Activated CD4-positive, alpha-beta memory T cell treated with anti-CD3 and anti-CD28 coated beads, Interleukin-2, amount 10 ng/mL, durations not matched to agents 7 days and 5 days (primary cell): ENCODE measurements around the gene ALAS1. TPM values are rescaled to one million over a fixed set of nuclear protein-coding genes. Genes with fewer than 3 reads are reported as not detected.
A peak's percentile ranks its signal among the peaks of the same experiment; 100 is the strongest.
"Not testable (repeated sequence)": the region's sequence is repeated elsewhere in the genome, so short reads cannot be mapped to it uniquely, and the experiment has no call there.

Experiments
- CTCF ChIA-PET: fragments of 350-600 bp; sonication (Branson Sonifier 250); formaldehyde crosslinking; loops from one replicate; lab custom pipeline; 2021; ENCODE audit warnings: antibody characterized with exemption, inconsistent platforms; lab: Charles Lee
- POLR2A ChIA-PET: fragments of 350-600 bp; sonication (Branson Sonifier 250); formaldehyde crosslinking; loops from one replicate; lab custom pipeline; 2021; ENCODE audit warnings: antibody characterized with exemption; lab: Charles Lee
- DNase-seq: peaks from one replicate; pipeline ENCODE4 v3.0.0-alpha.2; 2020
- H3K27ac Mint-ChIP-seq: one replicate; pipeline ENCODE4 v1.8.0; 2021; ENCODE audit warnings: mild to moderate bottlenecking, mixed read lengths
- H3K27me3 Mint-ChIP-seq: one replicate; pipeline ENCODE4 v1.8.0; 2021; ENCODE audit warnings: mixed read lengths
- H3K36me3 Mint-ChIP-seq: one replicate; pipeline ENCODE4 v1.8.0; 2021; ENCODE audit warnings: low read depth, mixed read lengths
- H3K4me1 Mint-ChIP-seq: one replicate; pipeline ENCODE4 v1.8.0; 2021; ENCODE audit warnings: mixed read lengths
- H3K4me3 Mint-ChIP-seq: one replicate; pipeline ENCODE4 v1.8.0; 2021; ENCODE audit warnings: mild to moderate bottlenecking, mixed read lengths
- H3K9me3 Mint-ChIP-seq: one replicate; pipeline ENCODE4 v1.8.0; 2021; ENCODE audit warnings: mixed read lengths
- total RNA-seq, 2 experiments: library from RNA; stranded (reverse); gene quantifications; one replicate each; pipeline ENCODE4 v1.2.3, GENCODE V29; 2021

The ALAS1 gene
- total RNA-seq, 2 experiments from 2014 or later, result 62.1 to 62.6 TPM

GRCh38 chr3:52167240-52167639, 30.7 kb upstream of the ALAS1 start:
- no peaks in the 10 kb centered on the region for H3K9me3 Mint-ChIP-seq
- CTCF ChIA-PET, result interaction anchor here (1.8 kb wide), 1 partner anchor 13 kb away, joined by 4 read pairs; the partner anchor contains the start of gene POC1A

GRCh38 chr3:52170217-52170616, 27.7 kb upstream of the ALAS1 start:
- not testable (repeated sequence) for H3K36me3 Mint-ChIP-seq, DNase-seq, H3K4me3 Mint-ChIP-seq, H3K27me3 Mint-ChIP-seq, H3K27ac Mint-ChIP-seq, H3K9me3 Mint-ChIP-seq
- CTCF ChIA-PET, result interaction anchor here (1.1 kb wide), 2 partner anchors 11 to 16 kb away, joined by 3 to 5 read pairs; partner anchors contain the start of gene POC1A
- POLR2A ChIA-PET, result interaction anchor here (0.8 kb wide), 1 partner anchor 16 kb away, joined by 4 read pairs; the partner anchor contains the start of gene POC1A
- H3K4me1 Mint-ChIP-seq, result peaks cover 13% of the 10 kb centered on the region

More at GRCh38 chr3:52167240-52167639, 30.7 kb upstream of the ALAS1 start:
- H3K4me1 Mint-ChIP-seq, result no peaks in the 10 kb centered on the region
- no peak overlapping the region for H3K4me3 Mint-ChIP-seq
- no peaks in the 10 kb centered on the region for H3K36me3 Mint-ChIP-seq
- H3K27ac Mint-ChIP-seq, result no peak overlapping the region
- no peak for DNase-seq
- H3K27me3 Mint-ChIP-seq, result peaks cover 6% of the 10 kb centered on the region
- POLR2A ChIA-PET, result no interaction called here

GRCh38 chr3:52171514-52172261, 26.3 kb upstream of the ALAS1 start:
- H3K9me3 Mint-ChIP-seq, result no peaks in the 10 kb centered on the region
- H3K36me3 Mint-ChIP-seq, result no peaks in the 10 kb centered on the region
- peaks cover 1% of the 10 kb centered on the region for H3K27me3 Mint-ChIP-seq
- CTCF ChIA-PET, result interaction anchor here (1.0 kb wide), 1 partner anchor 14 kb away, joined by 3 read pairs; no protein-coding TSS in a partner anchor
- H3K4me1 Mint-ChIP-seq, result peaks cover 22% of the 10 kb centered on the region
- POLR2A ChIA-PET, result no interaction called here
- DNase-seq, result no peak
- no peak overlapping the region for H3K27ac Mint-ChIP-seq
- no peak overlapping the region for H3K4me3 Mint-ChIP-seq

GRCh38 chr3:52172262-52172757, 25.6 kb upstream of the ALAS1 start:
- no peak overlapping the region for H3K4me3 Mint-ChIP-seq
- ChIA-PET POLR2A (no interaction called here), CTCF (no interaction called here)
- H3K27me3 Mint-ChIP-seq, result no peaks in the 10 kb centered on the region
- peaks cover 22% of the 10 kb centered on the region for H3K4me1 Mint-ChIP-seq
- DNase-seq, result no peak
- no peaks in the 10 kb centered on the region for H3K36me3 Mint-ChIP-seq
- H3K27ac Mint-ChIP-seq, result no peak overlapping the region
- no peaks in the 10 kb centered on the region for H3K9me3 Mint-ChIP-seq

- H3K9me3 Mint-ChIP-seq, result no peaks in the 10 kb centered on the region
- ChIA-PET POLR2A (no interaction called here), CTCF (no interaction called here)
- no peaks in the 10 kb centered on the region for H3K36me3 Mint-ChIP-seq
- H3K4me3 Mint-ChIP-seq, result no peak overlapping the region
- DNase-seq, result no peak
- H3K4me1 Mint-ChIP-seq, result peaks cover 22% of the 10 kb centered on the region
- no peaks in the 10 kb centered on the region for H3K27me3 Mint-ChIP-seq
- no peak overlapping the region for H3K27ac Mint-ChIP-seq
These were observed 24.9 kb upstream of the ALAS1 start for GRCh38 chr3:52173101-52173500.

- Mint-ChIP-seq H3K4me1 (peaks cover 22% of the 10 kb centered on the region), H3K27me3 (peaks cover 2% of the 10 kb centered on the region), H3K9me3 (no peaks in the 10 kb centered on the region), H3K4me3 (no peak overlapping the region), H3K27ac (peak overlapping the region; percentile 55), H3K36me3 (no peaks in the 10 kb centered on the region)
- CTCF ChIA-PET, result interaction anchor here (0.6 to 1.6 kb wide), 4 partner anchors 20 to 237 kb away, joined by 3 to 4 read pairs (median 3); partner anchors contain the start of gene POC1A
- DNase-seq, result peak; percentile 52
- POLR2A ChIA-PET, result interaction anchor here (0.8 to 1.9 kb wide), 4 partner anchors 14 to 22 kb away, joined by 3 to 5 read pairs (median 3); partner anchors contain the start of gene POC1A
These were observed 23.1 kb upstream of the ALAS1 start for GRCh38 chr3:52174896-52175295.

GRCh38 chr3:52175416-52176179, 22.4 kb upstream of the ALAS1 start:
- Mint-ChIP-seq H3K27me3 (peaks cover 7% of the 10 kb centered on the region), H3K4me1 (peaks cover 22% of the 10 kb centered on the region), H3K9me3 (no peaks in the 10 kb centered on the region), H3K36me3 (no peaks in the 10 kb centered on the region), H3K4me3 (no peak overlapping the region), H3K27ac (peak overlapping the region; percentile 55)
- no peak for DNase-seq
- POLR2A ChIA-PET, result interaction anchor here (0.8 to 1.9 kb wide), 4 partner anchors 13 to 21 kb away, joined by 3 to 5 read pairs (median 3); partner anchors contain the start of gene POC1A
- CTCF ChIA-PET, result interaction anchor here (0.6 to 1.6 kb wide), 2 partner anchors 21 to 237 kb away, joined by 3 read pairs; partner anchors contain the start of gene POC1A

- POLR2A ChIA-PET, result interaction anchor here (1.5 kb wide), 1 partner anchor 21 kb away, joined by 3 read pairs; no protein-coding TSS in a partner anchor
- H3K36me3 Mint-ChIP-seq, result no peaks in the 10 kb centered on the region
- H3K9me3 Mint-ChIP-seq, result no peaks in the 10 kb centered on the region
- no peak overlapping the region for H3K27ac Mint-ChIP-seq
- peaks cover 23% of the 10 kb centered on the region for H3K4me1 Mint-ChIP-seq
- CTCF ChIA-PET, result no interaction called here
- no peak overlapping the region for H3K4me3 Mint-ChIP-seq
- DNase-seq, result no peak
- H3K27me3 Mint-ChIP-seq, result peaks cover 7% of the 10 kb centered on the region
These were observed 21.7 kb upstream of the ALAS1 start for GRCh38 chr3:52176180-52176752.

- CTCF ChIA-PET, result no interaction called here
- DNase-seq, result no peak
- H3K36me3 Mint-ChIP-seq, result no peaks in the 10 kb centered on the region
- no peaks in the 10 kb centered on the region for H3K9me3 Mint-ChIP-seq
- peaks cover 7% of the 10 kb centered on the region for H3K27me3 Mint-ChIP-seq
- POLR2A ChIA-PET, result interaction anchor here (1.5 kb wide), 1 partner anchor 22 kb away, joined by 3 read pairs; no protein-coding TSS in a partner anchor
- peaks cover 30% of the 10 kb centered on the region for H3K4me1 Mint-ChIP-seq
- no peak overlapping the region for H3K4me3 Mint-ChIP-seq
- no peak overlapping the region for H3K27ac Mint-ChIP-seq
These were observed 20.8 kb upstream of the ALAS1 start for GRCh38 chr3:52176951-52177700.

GRCh38 chr3:52177701-52178042, 20.3 kb upstream of the ALAS1 start:
- Mint-ChIP-seq H3K36me3 (no peaks in the 10 kb centered on the region), H3K27ac (no peak overlapping the region), H3K9me3 (no peaks in the 10 kb centered on the region), H3K4me3 (no peak overlapping the region), H3K4me1 (peaks cover 36% of the 10 kb centered on the region), H3K27me3 (peaks cover 7% of the 10 kb centered on the region)
- DNase-seq, result no peak
- ChIA-PET POLR2A (no interaction called here), CTCF (no interaction called here)

GRCh38 chr3:52178126-52178525, 19.8 kb upstream of the ALAS1 start:
- H3K4me1 Mint-ChIP-seq, result peaks cover 37% of the 10 kb centered on the region
- DNase-seq, POLR2A ChIA-PET, CTCF ChIA-PET, H3K27ac Mint-ChIP-seq, H3K9me3 Mint-ChIP-seq, H3K4me3 Mint-ChIP-seq, H3K27me3 Mint-ChIP-seq, H3K36me3 Mint-ChIP-seq: not testable (repeated sequence)

- Mint-ChIP-seq H3K4me3 (no peak overlapping the region), H3K36me3 (no peaks in the 10 kb centered on the region), H3K27me3 (peaks cover 7% of the 10 kb centered on the region), H3K9me3 (no peaks in the 10 kb centered on the region), H3K4me1 (peaks cover 34% of the 10 kb centered on the region), H3K27ac (no peak overlapping the region)
- POLR2A ChIA-PET, result no interaction called here
- no peak for DNase-seq
- CTCF ChIA-PET, result interaction anchor here (0.9 kb wide), 1 partner anchor 28 kb away, joined by 3 read pairs; no protein-coding TSS in a partner anchor
These were observed 19.4 kb upstream of the ALAS1 start for GRCh38 chr3:52178537-52178936.
